ENCODE data around the gene SERP2. TPM values are rescaled to one million over a fixed set of nuclear protein-coding genes. Genes with fewer than 3 reads are reported as not detected.
A peak's percentile ranks its signal among the peaks of the same experiment; 100 is the strongest.

Gene SERP2
- total RNA-seq, 1 experiment from 2014 or later, result not detected

DNA sequence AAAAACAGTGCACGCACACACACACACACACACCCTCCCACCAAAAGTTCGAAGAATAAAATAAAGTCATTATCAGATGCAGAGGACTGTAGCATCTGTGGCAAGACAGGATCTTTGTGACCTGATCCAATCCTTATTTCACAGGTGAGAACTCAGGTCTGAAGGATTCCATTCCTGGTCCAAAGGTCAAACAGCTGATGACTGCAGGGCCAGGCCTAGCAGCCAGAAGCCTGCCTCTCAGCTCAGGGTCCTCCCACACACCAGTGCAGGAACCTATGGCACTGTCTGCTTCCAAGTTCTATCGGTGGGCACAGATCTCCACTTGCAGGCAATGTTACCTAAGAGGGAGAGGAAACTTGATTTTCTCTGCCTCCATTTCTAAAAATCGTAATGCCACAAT is 57.5 kb downstream of the SERP2 start:
- Histone ChIP-seq H4K20me1 (ENCODE audit: insufficient read depth) (peaks cover 2% of the 10 kb centered on the region; the same call in 1 of the 2 replicates), H3K4me1 (ENCODE audit: control insufficient read depth in 1 of 2, insufficient read depth in 2 of 2, low read length in 2 of 2) (peaks cover 21 to 44% of the 10 kb centered on the region in 2 experiments; a peak in 3 of 4 replicates), H3K79me2 (ENCODE audit: insufficient read depth, low read length) (peaks cover 24% of the 10 kb centered on the region), H3K4me2 (ENCODE audit: low read length) (no peak overlapping the region), H3K9me3 (ENCODE audit: control insufficient read depth in 1 of 2, insufficient read depth in 1 of 2, low read depth in 1 of 2, low read length in 2 of 2) (no peaks in the 10 kb centered on the region), H3K9me2 (ENCODE audit: insufficient read depth) (no peaks in the 10 kb centered on the region), H3K36me3 (ENCODE audit: control insufficient read depth in 1 of 2, insufficient read depth in 2 of 2, low read length in 2 of 2) (peaks cover 13 to 18% of the 10 kb centered on the region in 2 experiments; a peak in 3 of 4 replicates), H3K27me3 (ENCODE audit: insufficient read depth, low read length) (no peaks in the 10 kb centered on the region), H3K27ac (ENCODE audit: low read depth, low read length) (no peak overlapping the region; the same call in 1 of the 2 replicates), H3K4me3 (replicated peaks in 1 of 2; ENCODE audit: low read depth in 1 of 2, low read length in 2 of 2) (no peak overlapping the region), H3K9ac (ENCODE audit: low read length) (no peak overlapping the region), H2AFZ (ENCODE audit: low read depth, low read length, poor library complexity, severe bottlenecking) (no peak overlapping the region)
- DNase-seq (ENCODE audit: low read depth, low spot score), result no peak
- TF ChIP-seq POLR2AphosphoS5 (IDR thresholded peaks at IDR 0.05; ENCODE audit: low read depth, low read length) (0 out of 2 replicates have a peak, but pooled peaks have one; percentile 17), EGR1 (IDR thresholded peaks at IDR 0.05; ENCODE audit: low read depth) (no peak), SIN3A (IDR thresholded peaks at IDR 0.05; ENCODE audit: low read depth) (no peak), ZFX (IDR thresholded peaks at IDR 0.05) (no peak; the same call in 1 of the 2 replicates)
- CTCF ChIA-PET, result interaction anchor here (1.1 to 4.3 kb wide), 2 partner anchors 188 to 315 kb away, joined by 3 to 17 read pairs; no protein-coding TSS in a partner anchor
- POLR2A ChIA-PET, result interaction anchor here (0.6 to 7.6 kb wide), 8 partner anchors 9 to 199 kb away, joined by 3 to 172 read pairs (median 4); no protein-coding TSS in a partner anchor
- BruUV-seq (replicated peaks), result no TSS peak
- intact Hi-C loops (cut with micrococcal nuclease), result no loop called here
- ATAC-seq, result peak; percentile 21
- RAD21 ChIA-PET (ENCODE audit: low non-redundant PET in 1 of 2, low total read pairs in 2 of 2, uncharacterized antibody in 2 of 2, unreplicated experiment in 2 of 2), result interaction anchor here in 1 of 2 experiments (0.7 kb wide), 1 partner anchor 188 kb away, joined by 3 read pairs; no protein-coding TSS in a partner anchor

DNA sequence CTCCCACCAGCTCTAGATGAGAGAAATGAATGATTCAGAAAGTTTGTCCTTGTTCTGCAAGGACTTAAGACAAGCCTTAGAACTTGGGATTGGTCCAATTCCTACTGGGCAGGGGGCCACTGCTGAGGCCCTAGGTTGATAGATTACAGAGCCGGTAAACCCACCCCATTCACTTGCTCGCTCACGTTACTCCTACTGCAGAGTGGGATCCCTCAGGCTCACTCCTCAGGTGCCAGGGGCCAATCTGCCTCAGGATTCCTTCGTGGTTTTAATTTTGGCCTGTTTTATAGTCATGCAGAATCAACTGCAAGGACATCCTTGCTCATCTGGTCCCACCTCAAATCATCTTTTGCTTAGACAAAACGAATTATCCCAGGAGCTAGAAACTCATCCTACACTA is 59.0 kb downstream of the SERP2 start:
- POLR2A ChIA-PET, result interaction anchor here (0.9 to 7.6 kb wide), 10 partner anchors 73 to 291 kb away, joined by 3 to 172 read pairs (median 6); no protein-coding TSS in a partner anchor
- TF ChIP-seq, protein P1, sequence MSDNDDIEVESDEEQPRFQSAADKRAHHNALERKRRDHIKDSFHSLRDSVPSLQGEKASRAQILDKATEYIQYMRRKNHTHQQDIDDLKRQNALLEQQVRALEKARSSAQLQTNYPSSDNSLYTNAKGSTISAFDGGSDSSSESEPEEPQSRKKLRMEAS (IDR thresholded peaks at IDR 0.05), result no peak
- TF ChIP-seq POLR2AphosphoS5 (IDR thresholded peaks at IDR 0.05; ENCODE audit: low read depth, low read length) (peak; percentile 81), POLR2A (IDR thresholded peaks at IDR 0.05; ENCODE audit: borderline replicate concordance, extremely low read depth, insufficient read depth, insufficient read length) (peak; percentile 60), ELF1 (IDR thresholded peaks at IDR 0.05; ENCODE audit: borderline replicate concordance, low read depth) (no peak)
- RAD21 ChIA-PET (ENCODE audit: low non-redundant PET in 1 of 2, low total read pairs in 2 of 2, uncharacterized antibody in 2 of 2, unreplicated experiment in 2 of 2), result interaction anchor here (1.2 to 3.0 kb wide), 4 partner anchors 101 to 189 kb away, joined by 3 to 8 read pairs (median 4); no protein-coding TSS in a partner anchor
- Histone ChIP-seq H3K36me3 (ENCODE audit: control insufficient read depth in 1 of 2, insufficient read depth in 2 of 2, low read length in 2 of 2) (peaks cover 13 to 21% of the 10 kb centered on the region in 2 experiments; a peak in 3 of 4 replicates), H3K27ac (ENCODE audit: low read depth, low read length) (no peak overlapping the region; the same call in 1 of the 2 replicates), H3K79me2 (ENCODE audit: insufficient read depth, low read length) (peaks cover 29% of the 10 kb centered on the region), H3K9me2 (ENCODE audit: insufficient read depth) (no peaks in the 10 kb centered on the region), H3K9ac (ENCODE audit: low read length) (no peak overlapping the region), H3K4me2 (ENCODE audit: low read length) (no peak overlapping the region), H3K4me1 (ENCODE audit: control insufficient read depth in 1 of 2, insufficient read depth in 2 of 2, low read length in 2 of 2) (peaks cover 25 to 50% of the 10 kb centered on the region in 2 experiments), H4K20me1 (ENCODE audit: insufficient read depth) (peaks cover 6% of the 10 kb centered on the region; the same call in 1 of the 2 replicates), H3K27me3 (ENCODE audit: insufficient read depth, low read length) (no peaks in the 10 kb centered on the region), H3K4me3 (replicated peaks in 1 of 2; ENCODE audit: low read depth in 1 of 2, low read length in 2 of 2) (no peak overlapping the region), H3K9me3 (ENCODE audit: control insufficient read depth in 1 of 2, insufficient read depth in 1 of 2, low read depth in 1 of 2, low read length in 2 of 2) (no peaks in the 10 kb centered on the region), H2AFZ (ENCODE audit: low read depth, low read length, poor library complexity, severe bottlenecking) (no peak overlapping the region)
- ATAC-seq, result no peak
- intact Hi-C loops (cut with micrococcal nuclease), result loop anchor here (1.0 kb wide), 1 partner anchor 119 kb away; no protein-coding TSS in a partner anchor
- no TSS peak for BruUV-seq (replicated peaks)
- CTCF ChIA-PET, result interaction anchor here (1.2 to 4.3 kb wide), 3 partner anchors 9 to 525 kb away, joined by 3 to 17 read pairs (median 6); no protein-coding TSS in a partner anchor
- no peak for DNase-seq (ENCODE audit: low read depth, low spot score)

Data from HCT116 (cell line).